ENCODE data around the gene NEU4.

DNA sequence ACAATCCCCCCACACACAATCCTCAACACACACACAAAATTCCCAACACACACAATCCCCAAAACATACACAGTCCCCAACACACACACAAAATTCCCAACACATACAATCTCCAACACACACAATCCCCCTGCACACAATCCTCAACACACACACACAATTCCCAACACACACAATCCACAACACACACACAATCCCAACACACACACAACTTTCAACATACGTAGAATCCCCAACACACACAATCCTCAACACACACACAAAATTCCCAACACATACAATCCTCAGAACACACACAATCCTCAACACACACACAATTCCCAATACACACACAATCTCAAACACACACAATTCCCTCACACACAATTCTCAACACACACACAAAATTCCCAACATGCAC is 52.3 kb downstream of the NEU4 start:
- no peak for TF ChIP-seq EP300 (IDR thresholded peaks at IDR 0.05; ENCODE audit: low read depth)
- TF ChIP-seq, protein P1, sequence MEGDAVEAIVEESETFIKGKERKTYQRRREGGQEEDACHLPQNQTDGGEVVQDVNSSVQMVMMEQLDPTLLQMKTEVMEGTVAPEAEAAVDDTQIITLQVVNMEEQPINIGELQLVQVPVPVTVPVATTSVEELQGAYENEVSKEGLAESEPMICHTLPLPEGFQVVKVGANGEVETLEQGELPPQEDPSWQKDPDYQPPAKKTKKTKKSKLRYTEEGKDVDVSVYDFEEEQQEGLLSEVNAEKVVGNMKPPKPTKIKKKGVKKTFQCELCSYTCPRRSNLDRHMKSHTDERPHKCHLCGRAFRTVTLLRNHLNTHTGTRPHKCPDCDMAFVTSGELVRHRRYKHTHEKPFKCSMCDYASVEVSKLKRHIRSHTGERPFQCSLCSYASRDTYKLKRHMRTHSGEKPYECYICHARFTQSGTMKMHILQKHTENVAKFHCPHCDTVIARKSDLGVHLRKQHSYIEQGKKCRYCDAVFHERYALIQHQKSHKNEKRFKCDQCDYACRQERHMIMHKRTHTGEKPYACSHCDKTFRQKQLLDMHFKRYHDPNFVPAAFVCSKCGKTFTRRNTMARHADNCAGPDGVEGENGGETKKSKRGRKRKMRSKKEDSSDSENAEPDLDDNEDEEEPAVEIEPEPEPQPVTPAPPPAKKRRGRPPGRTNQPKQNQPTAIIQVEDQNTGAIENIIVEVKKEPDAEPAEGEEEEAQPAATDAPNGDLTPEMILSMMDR (IDR thresholded peaks at IDR 0.05) = no peak

Measured in transverse colon (tissue), 3 donors.